ENCODE measurements around the gene KCNIP4.

GRCh38 chr4:21102667-21103066 is 845.9 kb downstream of the KCNIP4 start:
- TF ChIP-seq ATF7 (IDR thresholded peaks at IDR 0.05; ENCODE audit: low read depth), result no peak
- no peak for TF ChIP-seq SP1 (IDR thresholded peaks at IDR 0.05; ENCODE audit: low read depth, low read length)
- no peak for TF ChIP-seq RAD21 (IDR thresholded peaks at IDR 0.05; ENCODE audit: insufficient read depth, low read depth, low read length)
- TF ChIP-seq POLR2A (IDR thresholded peaks at IDR 0.05; ENCODE audit: low read depth, low read length), result no peak
- no peak for TF ChIP-seq RCOR1 (conservative IDR thresholded peaks at IDR 0.05; ENCODE audit: low read depth, low read length)
- TF ChIP-seq BCL11A (IDR thresholded peaks at IDR 0.05; ENCODE audit: low read depth, low read length), result no peak
- TF ChIP-seq TBL1XR1 (IDR thresholded peaks at IDR 0.05; ENCODE audit: low read depth, low read length), result no peak
- TF ChIP-seq YY1 (IDR thresholded peaks at IDR 0.05; ENCODE audit: low read depth, low read length), result no peak
- no peak for TF ChIP-seq CTCF (IDR thresholded peaks at IDR 0.05 in 2 of 3, conservative IDR thresholded peaks at IDR 0.05 in 1 of 3; ENCODE audit: control insufficient read depth in 2 of 3, extremely low read depth in 1 of 3, insufficient read depth in 1 of 3, low read depth in 3 of 3, low read length in 3 of 3)
- TF ChIP-seq ZSCAN29 (IDR thresholded peaks at IDR 0.05), result no peak
- TF ChIP-seq MXI1 (IDR thresholded peaks at IDR 0.05; ENCODE audit: low read depth, low read length), result no peak

Measured in GM12878 (cell line).